Measurements from ENCODE around the gene GLIPR2. TPM values are rescaled to one million over a fixed set of nuclear protein-coding genes. Genes with fewer than 3 reads are reported as not detected.

Gene GLIPR2
- total and polyA plus RNA-seq, 2 experiments from 2014 or later = 5.1 to 5.7 TPM

- no peaks in the 10 kb centered on the region for H3K27me3 Mint-ChIP-seq (ENCODE audit: insufficient read depth, low read depth, poor library complexity)
- DNase-seq (ENCODE audit: low spot score) (no peak), ATAC-seq (no peak)
- peaks cover 25% of the 10 kb centered on the region for H3K36me3 Mint-ChIP-seq (ENCODE audit: low read depth)
- H4K20me1 ChIP-seq (replicated peaks; ENCODE audit: insufficient read depth) = no peaks in the 10 kb centered on the region
- TF ChIP-seq REST (IDR thresholded peaks at IDR 0.05; ENCODE audit: unreplicated experiment) (no peak), EZH2phosphoT487 (IDR thresholded peaks at IDR 0.05; ENCODE audit: unreplicated experiment) (no peak), CTCF (conservative IDR thresholded peaks at IDR 0.05; ENCODE audit: low read depth in 2 of 2) (no peak), STAT1 (IDR thresholded peaks at IDR 0.05; ENCODE audit: unreplicated experiment) (no peak), NANOG (IDR thresholded peaks at IDR 0.05; ENCODE audit: borderline replicate concordance) (no peak), POLR2AphosphoS5 (IDR thresholded peaks at IDR 0.05; ENCODE audit: low read depth) (no peak), ETS1 (IDR thresholded peaks at IDR 0.05) (no peak), JUNB (IDR thresholded peaks at IDR 0.05; ENCODE audit: unreplicated experiment) (no peak), ZNF114 (CRISPR knock-in tag; IDR thresholded peaks at IDR 0.05) (no peak), ZNF331 (CRISPR knock-in tag; IDR thresholded peaks at IDR 0.05; ENCODE audit: low read depth) (no peak), ZNF462 (CRISPR knock-in tag; IDR thresholded peaks at IDR 0.05) (no peak), EZH2 (IDR thresholded peaks at IDR 0.05; ENCODE audit: low read depth, unreplicated experiment) (no peak), CREB1 (CRISPR knock-in tag; IDR thresholded peaks at IDR 0.05; ENCODE audit: low read depth) (no peak)
- H3F3A ChIP-seq (replicated peaks; ENCODE audit: low read depth) = no peaks in the 10 kb centered on the region; the same call in 1 of the 2 replicates
- peaks cover 18% of the 10 kb centered on the region for H3K4me1 Mint-ChIP-seq
- no peak overlapping the region for H3K4me3 ChIP-seq
- no peak overlapping the region for H3K27ac ChIP-seq (ENCODE audit: low read depth)
- H3K27me3 ChIP-seq (ENCODE audit: insufficient read depth) = no peaks in the 10 kb centered on the region
- H2AFZ ChIP-seq = no peak overlapping the region
- H3K79me2 ChIP-seq (replicated peaks; ENCODE audit: insufficient read depth) = no peaks in the 10 kb centered on the region
- no peak overlapping the region for H3K4me3 Mint-ChIP-seq
- peaks cover 11% of the 10 kb centered on the region; the same call in 1 of the 2 replicates for H3K4me1 ChIP-seq (ENCODE audit: insufficient read depth)
- H3K36me3 ChIP-seq (ENCODE audit: insufficient read depth) = peaks cover 7% of the 10 kb centered on the region; the same call in 1 of the 2 replicates
- H3K9me2 ChIP-seq (ENCODE audit: insufficient read depth) = no peaks in the 10 kb centered on the region
- H3K27ac Mint-ChIP-seq = no peak overlapping the region
- no peak overlapping the region for H3K4me2 ChIP-seq
- peaks cover 14% of the 10 kb centered on the region; the same call in 2 of the 3 replicates for H3K9me3 Mint-ChIP-seq
These were observed 48.5 kb upstream of the GLIPR2 start for GRCh38 chr9:36088020-36088419.

Measured in GM23338 (cell line).